ENCODE measurements around the gene PHF3. TPM values are rescaled to one million over a fixed set of nuclear protein-coding genes. Genes with fewer than 3 reads are reported as not detected.

Gene PHF3
- total and polyA plus RNA-seq, 2 experiments from 2014 or later, result 37.1 to 77.3 TPM

DNA sequence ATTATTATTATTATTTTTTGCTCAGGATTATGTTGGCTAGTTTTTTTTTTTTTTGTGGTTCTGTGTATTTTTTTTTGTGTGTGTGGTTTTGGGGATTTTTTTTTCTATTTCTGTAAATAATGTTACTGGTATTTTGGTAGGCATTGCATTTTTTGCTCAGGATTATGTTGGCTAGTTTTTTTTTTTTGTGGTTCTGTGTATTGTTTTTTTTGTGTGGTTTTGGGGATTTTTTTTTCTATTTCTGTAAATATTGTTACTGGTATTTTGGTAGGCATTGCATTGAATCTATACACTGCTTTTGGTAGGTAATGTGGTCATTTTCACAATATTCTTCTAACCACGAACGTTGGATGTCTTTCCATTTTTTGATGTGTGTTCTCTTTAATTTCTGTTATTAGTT lies 17.4 kb downstream of the PHF3 start (continued):
- TF ChIP-seq JUNB (IDR thresholded peaks at IDR 0.05; ENCODE audit: unreplicated experiment) (no peak), CREB1 (CRISPR knock-in tag; IDR thresholded peaks at IDR 0.05; ENCODE audit: low read depth) (no peak), ZNF331 (CRISPR knock-in tag; IDR thresholded peaks at IDR 0.05; ENCODE audit: low read depth) (no peak)
- TF ChIP-seq, protein P1, sequence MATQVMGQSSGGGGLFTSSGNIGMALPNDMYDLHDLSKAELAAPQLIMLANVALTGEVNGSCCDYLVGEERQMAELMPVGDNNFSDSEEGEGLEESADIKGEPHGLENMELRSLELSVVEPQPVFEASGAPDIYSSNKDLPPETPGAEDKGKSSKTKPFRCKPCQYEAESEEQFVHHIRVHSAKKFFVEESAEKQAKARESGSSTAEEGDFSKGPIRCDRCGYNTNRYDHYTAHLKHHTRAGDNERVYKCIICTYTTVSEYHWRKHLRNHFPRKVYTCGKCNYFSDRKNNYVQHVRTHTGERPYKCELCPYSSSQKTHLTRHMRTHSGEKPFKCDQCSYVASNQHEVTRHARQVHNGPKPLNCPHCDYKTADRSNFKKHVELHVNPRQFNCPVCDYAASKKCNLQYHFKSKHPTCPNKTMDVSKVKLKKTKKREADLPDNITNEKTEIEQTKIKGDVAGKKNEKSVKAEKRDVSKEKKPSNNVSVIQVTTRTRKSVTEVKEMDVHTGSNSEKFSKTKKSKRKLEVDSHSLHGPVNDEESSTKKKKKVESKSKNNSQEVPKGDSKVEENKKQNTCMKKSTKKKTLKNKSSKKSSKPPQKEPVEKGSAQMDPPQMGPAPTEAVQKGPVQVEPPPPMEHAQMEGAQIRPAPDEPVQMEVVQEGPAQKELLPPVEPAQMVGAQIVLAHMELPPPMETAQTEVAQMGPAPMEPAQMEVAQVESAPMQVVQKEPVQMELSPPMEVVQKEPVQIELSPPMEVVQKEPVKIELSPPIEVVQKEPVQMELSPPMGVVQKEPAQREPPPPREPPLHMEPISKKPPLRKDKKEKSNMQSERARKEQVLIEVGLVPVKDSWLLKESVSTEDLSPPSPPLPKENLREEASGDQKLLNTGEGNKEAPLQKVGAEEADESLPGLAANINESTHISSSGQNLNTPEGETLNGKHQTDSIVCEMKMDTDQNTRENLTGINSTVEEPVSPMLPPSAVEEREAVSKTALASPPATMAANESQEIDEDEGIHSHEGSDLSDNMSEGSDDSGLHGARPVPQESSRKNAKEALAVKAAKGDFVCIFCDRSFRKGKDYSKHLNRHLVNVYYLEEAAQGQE (IDR thresholded peaks at IDR 0.05; ENCODE audit: unreplicated experiment), result no peak

DNA sequence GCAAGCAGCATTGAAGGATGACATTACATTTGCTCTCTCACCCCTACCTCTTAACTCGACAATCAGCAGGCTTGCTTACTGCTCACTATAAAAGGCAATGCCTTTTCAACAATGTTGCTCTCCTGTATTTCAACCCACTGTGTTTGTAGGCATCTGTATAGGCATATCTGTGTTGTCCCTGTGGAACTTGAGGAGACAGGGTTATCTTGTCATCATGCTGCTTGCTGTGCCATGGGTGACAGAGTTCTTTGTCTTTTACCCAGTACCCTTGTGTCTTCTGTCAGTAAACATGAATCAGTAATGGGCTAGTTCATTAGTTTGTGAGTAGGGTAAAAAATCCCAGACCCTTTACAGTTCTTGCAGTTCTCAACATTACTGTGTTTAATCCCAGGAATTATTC lies 25.2 kb downstream of the PHF3 start:
- no peaks in the 10 kb centered on the region for H3K9me2 ChIP-seq (ENCODE audit: insufficient read depth)
- ATAC-seq, result no peak
- H3K79me2 ChIP-seq (replicated peaks; ENCODE audit: insufficient read depth), result peaks cover 100% of the 10 kb centered on the region
- peaks cover 42% of the 10 kb centered on the region for H4K20me1 ChIP-seq (replicated peaks; ENCODE audit: insufficient read depth)
- H3K4me3 ChIP-seq, result no peak overlapping the region
- no peaks in the 10 kb centered on the region for H3F3A ChIP-seq (replicated peaks; ENCODE audit: low read depth)
- no peak for DNase-seq (ENCODE audit: low spot score)
- H3K4me2 ChIP-seq, result no peak overlapping the region
- H3K4me3 Mint-ChIP-seq, result no peak overlapping the region
- H3K9me3 Mint-ChIP-seq, result no peaks in the 10 kb centered on the region
- no peak overlapping the region for H2AFZ ChIP-seq
- H3K4me1 ChIP-seq (ENCODE audit: insufficient read depth), result peaks cover 15% of the 10 kb centered on the region; the same call in 1 of the 2 replicates
- no peaks in the 10 kb centered on the region for H3K36me3 ChIP-seq (ENCODE audit: insufficient read depth)
- no peaks in the 10 kb centered on the region for H3K27me3 ChIP-seq (ENCODE audit: insufficient read depth)
- TF ChIP-seq CREB1 (CRISPR knock-in tag; IDR thresholded peaks at IDR 0.05; ENCODE audit: low read depth), result no peak
- TF ChIP-seq, protein P1 (IDR thresholded peaks at IDR 0.05; ENCODE audit: unreplicated experiment), result no peak
- H3K27ac Mint-ChIP-seq, result no peak overlapping the region; the same call in 1 of the 2 replicates
- no peaks in the 10 kb centered on the region for H3K36me3 Mint-ChIP-seq (ENCODE audit: low read depth)
- H3K4me1 Mint-ChIP-seq, result peaks cover 30% of the 10 kb centered on the region
- no peaks in the 10 kb centered on the region for H3K27me3 Mint-ChIP-seq (ENCODE audit: insufficient read depth, low read depth, poor library complexity)
- H3K27ac ChIP-seq (ENCODE audit: low read depth), result no peak overlapping the region

DNA sequence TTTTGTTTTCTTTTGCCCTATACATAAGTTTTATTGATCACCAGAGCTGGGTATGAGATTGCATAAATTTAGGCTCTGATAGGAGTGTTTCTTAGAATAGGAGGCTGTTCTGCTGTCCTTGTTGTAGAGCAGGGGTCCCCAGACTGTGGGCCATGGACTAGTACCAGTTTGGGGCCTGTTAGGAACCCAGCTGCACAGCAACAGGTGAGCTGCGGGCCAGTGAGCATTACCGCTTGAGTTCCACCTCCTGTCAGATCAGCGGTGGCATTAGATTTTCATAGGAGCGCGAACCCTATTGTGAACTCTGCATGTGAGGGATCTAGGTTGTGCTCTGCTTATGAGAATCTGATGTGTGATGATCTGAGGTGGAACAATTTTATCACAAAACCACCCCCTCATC lies 26.2 kb downstream of the PHF3 start:
- Histone ChIP-seq H4K20me1 (replicated peaks; ENCODE audit: insufficient read depth) (peaks cover 40% of the 10 kb centered on the region), H3K27me3 (ENCODE audit: insufficient read depth) (no peaks in the 10 kb centered on the region), H3K36me3 (ENCODE audit: insufficient read depth) (no peaks in the 10 kb centered on the region), H3K4me3 (no peak overlapping the region), H3F3A (replicated peaks; ENCODE audit: low read depth) (no peaks in the 10 kb centered on the region), H2AFZ (no peak overlapping the region), H3K9me2 (ENCODE audit: insufficient read depth) (no peaks in the 10 kb centered on the region), H3K4me2 (no peak overlapping the region), H3K4me1 (ENCODE audit: insufficient read depth) (peaks cover 15% of the 10 kb centered on the region; the same call in 1 of the 2 replicates), H3K27ac (ENCODE audit: low read depth) (no peak overlapping the region; the same call in 1 of the 2 replicates), H3K79me2 (replicated peaks; ENCODE audit: insufficient read depth) (peaks cover 100% of the 10 kb centered on the region)
- ATAC-seq, result no peak; the same call in 2 of the 3 replicates
- no peaks in the 10 kb centered on the region for H3K9me3 Mint-ChIP-seq
- no peaks in the 10 kb centered on the region for H3K36me3 Mint-ChIP-seq (ENCODE audit: low read depth)
- H3K27ac Mint-ChIP-seq, result no peak overlapping the region
- DNase-seq (ENCODE audit: low spot score), result no peak
- peaks cover 23% of the 10 kb centered on the region for H3K4me1 Mint-ChIP-seq
- H3K27me3 Mint-ChIP-seq (ENCODE audit: insufficient read depth, low read depth, poor library complexity), result no peaks in the 10 kb centered on the region
- no peak overlapping the region for H3K4me3 Mint-ChIP-seq
- TF ChIP-seq EZH2phosphoT487 (IDR thresholded peaks at IDR 0.05; ENCODE audit: unreplicated experiment) (no peak), ZNF114 (CRISPR knock-in tag; IDR thresholded peaks at IDR 0.05) (no peak), CREB1 (CRISPR knock-in tag; IDR thresholded peaks at IDR 0.05; ENCODE audit: low read depth) (no peak)
- TF ChIP-seq, protein P2, sequence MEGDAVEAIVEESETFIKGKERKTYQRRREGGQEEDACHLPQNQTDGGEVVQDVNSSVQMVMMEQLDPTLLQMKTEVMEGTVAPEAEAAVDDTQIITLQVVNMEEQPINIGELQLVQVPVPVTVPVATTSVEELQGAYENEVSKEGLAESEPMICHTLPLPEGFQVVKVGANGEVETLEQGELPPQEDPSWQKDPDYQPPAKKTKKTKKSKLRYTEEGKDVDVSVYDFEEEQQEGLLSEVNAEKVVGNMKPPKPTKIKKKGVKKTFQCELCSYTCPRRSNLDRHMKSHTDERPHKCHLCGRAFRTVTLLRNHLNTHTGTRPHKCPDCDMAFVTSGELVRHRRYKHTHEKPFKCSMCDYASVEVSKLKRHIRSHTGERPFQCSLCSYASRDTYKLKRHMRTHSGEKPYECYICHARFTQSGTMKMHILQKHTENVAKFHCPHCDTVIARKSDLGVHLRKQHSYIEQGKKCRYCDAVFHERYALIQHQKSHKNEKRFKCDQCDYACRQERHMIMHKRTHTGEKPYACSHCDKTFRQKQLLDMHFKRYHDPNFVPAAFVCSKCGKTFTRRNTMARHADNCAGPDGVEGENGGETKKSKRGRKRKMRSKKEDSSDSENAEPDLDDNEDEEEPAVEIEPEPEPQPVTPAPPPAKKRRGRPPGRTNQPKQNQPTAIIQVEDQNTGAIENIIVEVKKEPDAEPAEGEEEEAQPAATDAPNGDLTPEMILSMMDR (conservative IDR thresholded peaks at IDR 0.05; ENCODE audit: low read depth in 2 of 2), result no peak
